GM19025 (cell line): ENCODE results near the gene PLBD2.

Experiments used
- ATAC-seq: cut with Tn5 transposase; IDR thresholded peaks from one replicate; pipeline ENCODE4 v1.9.1; 2021; ENCODE audit warnings: mild to moderate bottlenecking, low read depth, moderate library complexity; ENCODE audit not compliant: unreplicated experiment

Gene PLBD2

DNA sequence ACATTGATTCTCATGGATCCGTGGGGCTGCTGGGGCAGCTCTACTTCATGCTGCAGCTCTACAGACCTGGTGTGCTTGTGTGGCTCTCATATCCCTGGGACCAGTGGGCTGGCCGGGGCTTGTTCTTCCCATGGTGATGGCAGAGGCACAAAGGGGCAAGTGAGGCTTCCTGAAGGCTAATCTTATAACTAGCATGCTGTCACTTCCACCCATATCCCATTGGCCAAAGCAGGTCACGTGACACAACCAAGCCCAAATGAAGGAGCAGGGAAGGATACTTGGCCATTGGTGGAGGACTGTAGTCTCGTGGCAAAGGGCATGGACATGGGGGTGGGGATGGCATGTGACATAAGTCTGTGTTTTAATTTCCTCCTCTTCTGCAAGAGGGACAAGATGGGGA is 9.9 kb downstream of the PLBD2 start:
- no peak for ATAC-seq

DNA sequence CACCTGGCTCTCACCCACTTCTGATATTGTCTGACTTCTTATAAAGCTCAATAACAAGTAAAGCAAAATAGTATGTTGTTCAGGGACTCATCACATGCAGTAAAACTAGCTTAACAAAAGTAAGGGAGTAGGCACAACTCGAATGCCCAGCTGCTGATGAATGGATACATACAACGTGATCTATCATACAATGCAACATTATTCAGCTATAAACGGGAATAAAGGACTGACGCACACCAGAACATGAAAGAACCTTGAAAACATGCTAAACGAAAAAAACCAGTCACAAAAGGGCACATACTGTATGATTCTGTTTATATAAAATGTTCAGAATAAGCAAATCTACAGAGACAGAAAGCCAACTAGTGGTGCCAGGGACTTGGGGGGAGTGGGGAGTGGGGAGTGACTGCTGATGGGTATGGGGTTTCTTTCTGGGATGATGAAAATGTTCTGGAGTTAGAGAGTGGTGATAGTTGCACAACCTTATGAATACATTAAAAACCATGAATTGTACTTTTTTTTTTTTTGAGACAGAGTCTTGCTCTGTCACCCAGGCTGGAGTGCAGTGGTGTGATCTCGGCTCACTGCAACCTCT is 11.1 kb downstream of the PLBD2 start:
- no peak for ATAC-seq

DNA sequence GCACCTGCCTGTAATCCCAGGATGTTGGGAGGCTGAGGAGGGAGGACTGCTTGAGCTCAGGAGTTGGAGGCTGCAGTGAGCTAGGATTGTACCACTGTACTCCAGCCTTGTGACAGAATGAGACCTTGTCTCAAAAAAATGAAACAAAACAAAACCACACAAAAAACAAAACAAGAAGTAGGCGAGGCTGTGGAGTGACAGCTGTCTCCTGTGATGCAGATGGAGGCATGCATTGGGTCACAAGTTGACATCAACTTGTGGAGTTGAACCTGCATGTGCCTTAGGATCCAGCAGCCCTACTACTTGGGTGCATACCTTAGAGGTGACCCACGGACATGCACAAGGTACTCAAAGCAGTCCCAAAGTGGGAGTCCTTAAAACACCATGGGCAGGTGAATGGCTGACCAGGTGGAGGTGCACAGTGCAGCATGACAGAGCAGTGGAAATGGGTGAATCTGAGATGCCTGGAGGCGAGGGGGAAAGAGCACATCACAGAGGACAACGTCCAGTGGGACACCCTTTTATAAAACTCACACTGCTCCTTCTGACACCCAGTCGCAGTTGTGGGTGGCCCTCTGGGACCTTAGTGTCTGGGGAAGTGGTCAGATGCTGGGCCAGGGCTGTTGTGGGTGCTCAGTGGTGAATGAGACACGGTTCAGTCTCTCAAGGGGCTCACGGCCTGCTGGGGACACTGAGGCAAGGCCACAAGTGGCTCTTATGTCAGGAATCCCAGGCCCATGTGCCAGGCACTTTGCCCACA is 12.7 kb downstream of the PLBD2 start:
- ATAC-seq, result no peak

DNA sequence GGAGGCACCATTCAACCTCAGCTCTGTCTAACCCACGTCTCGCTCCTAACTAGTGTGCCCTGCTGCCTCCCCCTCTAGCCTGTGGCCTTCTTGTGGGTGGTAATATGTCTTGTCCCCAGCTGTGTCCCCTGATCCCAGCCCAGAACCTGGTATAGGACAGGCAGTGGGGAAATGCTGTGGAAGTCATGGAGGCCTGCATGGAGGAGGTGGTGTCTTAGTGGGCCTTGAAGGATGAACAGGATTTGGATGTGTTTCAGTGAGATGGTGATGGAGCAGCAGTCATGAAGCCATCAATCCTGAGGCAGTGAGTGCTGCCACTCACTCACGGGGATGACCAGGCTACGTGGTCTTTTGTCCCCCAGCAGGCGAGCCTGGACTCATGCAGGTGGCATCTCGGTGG is 13.4 kb downstream of the PLBD2 start:
- no peak for ATAC-seq

DNA sequence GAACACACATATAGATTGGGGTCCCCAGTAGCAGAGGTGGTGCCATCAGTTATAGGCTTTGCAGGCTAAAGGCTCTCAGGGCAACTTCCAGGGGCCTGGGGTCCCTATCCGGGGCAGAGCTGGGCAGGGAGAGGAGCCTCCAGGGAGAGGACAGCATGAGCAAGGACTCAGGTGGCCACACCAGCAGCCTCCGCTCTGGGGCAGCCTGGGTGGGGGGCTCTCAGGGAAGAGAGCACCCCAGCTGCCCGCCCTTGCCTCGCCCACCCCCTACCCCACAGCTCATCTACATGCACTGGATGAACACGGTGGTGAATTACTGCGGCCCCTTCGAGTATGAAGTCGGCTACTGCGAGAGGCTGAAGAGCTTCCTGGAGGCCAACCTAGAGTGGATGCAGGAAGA is 14.0 kb downstream of the PLBD2 start:
- no peak for ATAC-seq

DNA sequence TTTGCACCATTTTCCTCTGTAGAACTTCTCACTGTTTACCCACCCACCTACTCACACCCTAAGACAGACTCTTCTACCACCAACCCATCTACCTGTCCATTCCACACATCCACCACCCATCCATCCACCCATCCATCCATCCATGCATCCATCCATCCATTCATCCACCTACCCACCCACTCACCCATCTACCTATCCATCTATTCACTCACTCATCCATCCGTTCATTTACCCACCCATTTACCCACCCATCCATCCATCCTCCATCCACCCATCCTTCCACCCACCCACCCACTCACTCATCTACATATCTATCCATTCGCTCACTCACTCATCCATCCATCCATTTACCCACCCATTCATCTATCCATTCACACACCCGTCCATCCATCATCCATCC is 15.1 kb downstream of the PLBD2 start:
- no peak for ATAC-seq

DNA sequence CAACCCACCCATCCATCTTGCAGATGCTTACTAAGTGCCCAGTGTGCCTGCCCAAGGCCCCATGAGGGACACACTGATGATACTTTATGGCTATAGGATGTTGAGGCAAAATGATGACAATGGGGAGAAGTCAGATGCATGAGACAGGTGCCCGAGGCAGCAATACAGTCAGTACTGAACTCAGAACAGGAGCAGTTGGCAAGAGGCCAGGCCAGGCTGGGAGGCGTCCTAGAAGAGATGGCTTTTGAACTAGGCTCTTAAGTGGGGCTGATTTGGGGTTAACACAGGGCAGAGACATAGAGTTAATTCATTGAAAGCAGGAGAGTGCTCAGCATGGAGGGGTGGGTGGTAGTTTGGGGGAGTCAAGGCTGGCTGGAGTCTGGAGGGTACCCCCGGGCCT is 15.6 kb downstream of the PLBD2 start:
- no peak for ATAC-seq

DNA sequence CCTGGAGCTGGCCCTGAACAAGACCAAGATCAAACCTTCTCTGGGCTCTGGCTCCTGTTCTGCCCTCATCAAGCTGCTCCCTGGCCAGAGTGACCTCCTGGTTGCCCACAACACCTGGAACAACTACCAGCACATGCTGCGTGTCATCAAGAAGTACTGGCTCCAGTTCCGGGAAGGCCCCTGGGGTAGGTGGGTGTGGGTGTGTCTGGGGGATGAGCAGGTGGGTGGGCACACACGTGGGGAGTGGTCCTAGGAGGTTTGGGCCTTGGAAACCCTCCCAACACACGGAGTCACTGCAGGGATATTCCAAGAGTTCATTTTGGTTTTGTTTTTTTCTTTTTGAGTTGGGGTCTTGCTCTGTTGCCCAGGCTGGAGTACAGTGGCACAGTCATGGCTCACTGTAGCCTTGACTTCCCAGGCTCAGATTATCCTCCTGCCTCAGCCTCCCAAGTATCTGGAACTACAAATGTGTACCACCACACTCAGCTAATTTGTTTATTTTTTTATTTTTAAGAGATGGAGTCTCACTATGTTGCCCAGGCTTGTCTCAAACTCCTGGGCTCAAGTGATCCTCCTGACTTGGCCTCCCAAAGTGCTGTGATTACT is 16.5 kb downstream of the PLBD2 start:
- ATAC-seq, result no peak

DNA sequence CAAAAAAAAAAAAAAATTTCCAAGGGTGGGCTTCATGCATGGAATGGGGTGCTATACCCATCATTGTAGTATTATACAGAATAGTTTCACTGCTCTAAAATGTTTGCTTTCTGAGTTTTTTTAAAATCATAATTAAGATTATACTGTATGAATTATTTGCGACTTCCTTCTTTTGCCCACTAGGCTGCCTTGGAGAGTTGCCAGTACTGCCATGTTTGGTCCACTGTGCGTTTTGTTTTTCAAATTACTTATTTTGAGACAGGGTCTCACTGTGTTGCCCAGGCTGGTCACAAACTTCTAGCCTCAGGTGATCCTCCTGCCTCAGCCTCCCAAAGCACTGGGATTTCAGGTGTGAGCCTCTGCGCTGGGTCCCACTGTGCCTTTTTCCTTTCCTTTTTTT is 19.9 kb downstream of the PLBD2 start:
- no peak for ATAC-seq

DNA sequence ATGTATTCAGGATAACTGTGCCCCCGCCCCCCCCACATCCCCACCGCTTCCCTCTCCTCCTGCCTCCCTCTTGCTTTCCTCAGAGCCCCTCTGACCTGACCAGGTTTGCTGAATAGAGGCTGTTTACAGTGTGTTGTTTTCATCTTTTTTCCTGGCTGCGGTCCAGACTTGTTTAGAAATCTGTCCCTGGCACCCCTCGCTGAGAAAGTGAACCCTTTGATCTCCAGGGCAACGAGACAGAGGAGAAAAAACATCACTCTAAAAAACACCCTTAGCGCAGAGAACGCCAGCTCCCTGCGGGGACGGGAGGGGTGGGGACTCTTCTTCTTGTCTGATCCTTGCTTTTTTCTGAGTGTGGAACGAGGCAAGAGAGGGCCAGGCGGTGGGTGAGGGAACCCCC is 22.8 kb downstream of the PLBD2 start:
- ATAC-seq, result no peak

DNA sequence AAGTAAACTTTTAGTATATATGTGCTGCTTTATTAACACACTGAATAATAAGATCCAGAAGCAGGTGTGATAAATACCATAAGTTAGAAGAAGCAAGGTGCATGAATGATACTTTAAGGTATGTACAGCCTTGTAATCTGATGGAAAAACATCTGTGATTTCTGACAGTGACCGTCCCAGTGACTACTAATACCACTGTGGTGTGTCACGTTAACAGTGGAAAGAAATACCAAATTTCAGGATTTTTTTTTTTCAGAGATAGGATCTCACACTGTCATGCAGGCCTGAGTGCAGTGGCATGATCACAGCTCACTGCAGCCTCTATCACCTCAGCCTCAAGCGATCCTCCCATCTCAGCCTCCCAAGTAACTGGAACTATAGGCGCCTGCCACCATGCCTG is 23.8 kb downstream of the PLBD2 start:
- no peak for ATAC-seq

DNA sequence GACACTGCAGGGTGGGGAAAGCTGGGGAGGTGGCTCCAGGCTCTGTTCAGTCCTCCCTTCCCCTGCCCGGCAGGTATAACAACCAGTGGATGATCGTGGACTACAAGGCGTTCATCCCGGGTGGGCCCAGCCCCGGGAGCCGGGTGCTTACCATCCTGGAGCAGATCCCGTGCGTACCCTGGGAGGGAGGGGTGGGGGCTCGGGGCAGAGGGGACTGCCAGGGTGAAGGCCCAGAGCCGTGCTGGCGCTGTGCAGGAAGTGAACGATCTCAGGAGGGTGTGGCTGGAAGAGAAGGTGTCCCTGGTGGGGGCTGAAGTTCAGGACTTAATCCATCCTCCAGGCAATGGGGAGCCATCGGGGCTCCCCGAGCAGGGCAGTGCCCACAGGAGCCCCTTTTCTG is 26.4 kb downstream of the PLBD2 start:
- ATAC-seq, result no peak

DNA sequence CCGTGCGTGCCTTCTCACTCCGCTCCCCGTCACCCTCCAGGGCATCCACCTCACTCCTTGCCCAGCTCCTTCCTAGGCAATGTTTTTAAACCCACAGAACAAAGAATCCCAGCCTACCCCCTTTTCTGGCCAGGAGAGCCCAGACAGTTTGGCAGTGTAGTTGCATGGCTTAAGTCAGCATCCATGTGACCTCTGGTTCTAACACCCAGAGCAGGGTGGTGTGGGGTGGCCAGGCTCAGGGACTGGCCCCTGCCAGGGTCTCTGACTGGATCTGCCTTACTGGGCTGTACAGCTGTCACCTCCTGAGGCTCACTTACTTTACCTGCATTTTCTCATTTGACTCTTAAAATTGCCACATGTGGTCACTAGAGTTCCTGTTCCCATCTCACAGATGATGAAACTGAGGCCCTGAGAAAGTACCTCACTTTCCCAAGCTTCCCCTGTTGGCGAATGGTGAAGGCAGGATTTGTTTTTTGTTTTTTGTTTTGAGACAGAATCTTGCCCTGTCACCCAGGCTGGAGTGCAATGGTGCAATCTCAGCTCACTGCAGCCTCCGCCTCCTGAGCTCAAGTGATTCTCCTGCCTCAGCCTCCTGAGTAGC is 27.0 kb downstream of the PLBD2 start:
- no peak for ATAC-seq

DNA sequence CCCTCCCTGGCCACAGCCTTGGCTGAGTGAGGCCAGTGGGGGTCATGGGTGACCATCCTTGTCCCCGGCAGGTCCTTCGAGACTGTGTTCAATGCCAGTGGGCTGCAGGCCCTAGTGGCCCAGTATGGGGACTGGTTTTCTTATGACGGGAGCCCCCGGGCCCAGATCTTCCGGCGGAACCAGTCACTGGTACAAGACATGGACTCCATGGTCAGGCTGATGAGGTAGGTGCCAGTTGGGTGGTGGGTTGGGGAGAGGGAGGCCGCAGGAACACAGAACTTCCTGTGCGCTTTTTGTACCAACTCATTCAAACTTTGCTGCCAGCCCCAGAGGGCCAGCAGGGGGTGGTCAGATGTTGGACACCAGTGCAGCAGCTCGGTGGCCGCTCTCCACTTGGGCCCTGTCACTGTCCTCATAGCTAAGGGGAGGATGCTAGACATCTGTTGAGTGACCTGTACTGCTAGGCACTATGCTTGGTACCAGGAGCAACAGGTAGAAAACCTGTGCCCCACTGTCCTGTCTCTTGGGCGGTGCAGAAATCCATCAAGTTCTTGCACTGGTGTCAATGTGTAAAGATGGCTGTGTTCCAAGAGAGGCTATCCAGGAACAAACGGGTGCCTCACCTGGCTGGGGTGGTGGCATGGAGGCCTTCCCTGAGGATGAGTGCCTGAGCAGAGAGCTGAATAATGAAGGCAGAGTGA is 28.6 kb downstream of the PLBD2 start:
- ATAC-seq, result no peak

DNA sequence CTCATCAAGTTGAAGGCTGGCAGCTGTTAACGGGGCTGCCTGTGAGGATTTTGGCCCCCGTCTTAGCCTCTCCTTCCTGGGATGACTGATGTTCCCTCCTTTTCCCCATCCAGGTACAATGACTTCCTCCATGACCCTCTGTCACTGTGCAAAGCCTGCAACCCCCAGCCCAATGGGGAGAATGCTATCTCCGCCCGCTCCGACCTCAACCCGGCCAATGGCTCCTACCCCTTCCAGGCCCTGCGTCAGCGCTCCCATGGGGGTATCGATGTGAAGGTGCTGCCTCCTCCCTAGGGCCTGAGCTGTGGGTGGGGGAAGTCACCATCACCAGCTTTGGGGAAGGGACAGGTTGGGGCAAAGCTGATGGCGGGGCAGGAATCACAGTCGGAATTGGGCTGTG is 29.2 kb downstream of the PLBD2 start:
- ATAC-seq, result no peak

DNA sequence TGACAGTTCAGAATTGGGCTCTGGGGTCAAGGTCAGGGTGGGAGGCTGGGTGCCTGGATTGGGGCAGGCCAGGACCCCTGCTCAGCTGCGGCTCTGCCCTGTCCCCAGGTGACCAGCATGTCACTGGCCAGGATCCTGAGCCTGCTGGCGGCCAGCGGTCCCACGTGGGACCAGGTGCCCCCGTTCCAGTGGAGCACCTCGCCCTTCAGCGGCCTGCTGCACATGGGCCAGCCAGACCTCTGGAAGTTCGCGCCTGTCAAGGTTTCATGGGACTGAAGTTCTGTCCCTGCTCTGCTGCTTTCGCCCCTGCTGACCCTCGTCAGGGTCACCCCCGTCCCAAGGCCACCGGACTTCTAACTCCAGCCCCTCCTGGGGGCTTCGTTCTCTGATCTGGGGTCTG is 30.0 kb downstream of the PLBD2 start:
- ATAC-seq, result no peak

DNA sequence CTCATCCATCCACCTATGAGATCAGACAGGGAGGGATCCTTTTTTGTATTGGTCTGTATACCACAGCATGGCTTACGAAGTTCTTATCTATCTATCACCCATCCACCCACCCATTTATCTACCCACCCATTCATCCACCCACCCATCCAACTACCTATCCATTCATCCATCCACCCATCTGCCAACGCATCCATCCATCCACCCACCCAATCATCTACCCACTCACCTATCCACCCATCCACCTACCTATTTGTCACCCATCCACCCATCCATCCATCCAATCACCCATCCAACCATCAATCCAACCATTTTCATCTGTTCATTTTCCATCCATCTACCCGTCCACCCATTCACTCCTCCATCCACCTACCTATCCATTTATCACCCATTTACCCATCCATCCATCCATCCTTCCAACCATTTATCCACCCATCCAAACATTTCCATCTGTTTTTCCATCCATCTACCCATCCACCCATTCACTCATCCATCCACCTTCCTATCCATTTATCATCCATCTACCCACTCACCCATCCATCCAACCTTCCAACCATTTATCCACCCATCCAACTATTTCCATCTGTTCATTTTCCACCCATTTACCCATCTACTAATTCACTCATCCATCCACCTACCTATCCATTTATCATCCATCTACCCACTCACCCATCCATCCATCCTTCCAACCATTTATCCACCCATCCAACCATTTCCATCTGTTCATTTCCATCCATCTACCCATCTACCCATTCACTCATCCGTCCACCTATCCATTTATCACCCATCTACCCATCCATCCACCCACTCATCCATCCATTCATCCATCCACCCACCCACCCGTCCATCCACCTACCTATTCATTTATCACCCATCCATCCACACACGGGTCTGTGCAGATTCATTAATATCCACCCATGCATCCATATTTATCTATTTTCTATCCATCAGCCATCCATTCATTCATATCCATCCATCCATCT is 32.0 kb downstream of the PLBD2 start:
- ATAC-seq, result no peak

DNA sequence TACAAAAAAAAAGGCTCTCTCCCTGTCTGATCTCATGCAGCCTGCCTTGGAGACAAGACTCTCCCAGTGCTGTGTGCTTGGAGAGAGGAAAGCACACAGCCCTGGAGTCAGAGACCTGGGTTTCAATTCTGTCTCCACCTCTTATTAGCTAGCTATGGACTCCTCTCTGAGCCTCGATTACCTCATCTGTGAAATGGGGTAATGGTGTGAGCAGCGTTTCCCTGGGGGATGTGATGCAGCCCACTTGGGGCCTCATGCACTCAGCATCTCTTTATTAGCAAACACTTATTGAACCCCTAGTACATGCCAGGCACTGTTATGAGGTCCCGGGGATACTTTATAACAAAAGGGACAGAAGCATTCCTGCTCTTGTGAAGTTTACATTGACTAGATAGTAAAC is 32.8 kb downstream of the PLBD2 start:
- ATAC-seq, result no peak

DNA sequence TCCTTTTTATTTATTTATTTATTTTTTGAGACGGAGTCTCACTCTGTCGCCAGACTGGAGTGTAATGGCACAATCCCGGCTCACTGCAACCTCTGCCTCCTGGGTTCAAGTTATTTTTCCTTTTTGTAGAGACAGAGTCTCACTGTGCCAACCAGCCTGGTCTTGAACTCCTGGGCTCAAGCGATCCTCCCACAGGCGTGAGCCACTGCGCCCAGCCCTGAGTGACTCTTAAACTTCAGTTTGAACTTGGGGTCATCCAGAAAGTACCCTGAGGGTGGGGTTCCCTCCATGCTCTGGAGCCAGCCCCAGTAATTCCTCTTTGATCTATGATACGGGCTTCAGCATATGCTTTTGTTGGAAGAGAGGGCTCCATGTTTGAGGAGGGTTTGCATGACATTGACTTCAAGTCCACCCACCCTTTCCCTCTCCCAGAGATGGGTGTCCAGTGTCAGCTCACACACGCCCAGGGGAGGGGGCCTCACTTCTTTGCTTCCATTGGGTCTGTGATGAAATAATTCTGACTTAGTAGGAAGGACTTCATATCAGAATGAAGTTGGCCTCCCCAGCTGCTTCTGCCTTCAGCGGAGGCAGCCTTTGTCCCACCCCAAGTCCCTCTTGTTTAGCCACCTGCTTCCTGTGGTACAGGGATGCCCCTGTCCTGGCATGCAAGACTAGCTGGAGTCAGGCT is 33.4 kb downstream of the PLBD2 start:
- no peak for ATAC-seq
